ENCODE data around the gene ADH4.
"Not testable (repeated sequence)": the region's sequence is repeated elsewhere in the genome, so short reads cannot be mapped to it uniquely, and the experiment has no call there.

The ADH4 gene

GRCh38 chr4:99144070-99144469 is at the start of gene ADH4:
TSS of gene ADH4 (minus strand) at chr4:99144297. CDS start at chr4:99144222, 75 bp downstream.
- DNase-seq (ENCODE audit: low spot score), result no peak

DNA sequence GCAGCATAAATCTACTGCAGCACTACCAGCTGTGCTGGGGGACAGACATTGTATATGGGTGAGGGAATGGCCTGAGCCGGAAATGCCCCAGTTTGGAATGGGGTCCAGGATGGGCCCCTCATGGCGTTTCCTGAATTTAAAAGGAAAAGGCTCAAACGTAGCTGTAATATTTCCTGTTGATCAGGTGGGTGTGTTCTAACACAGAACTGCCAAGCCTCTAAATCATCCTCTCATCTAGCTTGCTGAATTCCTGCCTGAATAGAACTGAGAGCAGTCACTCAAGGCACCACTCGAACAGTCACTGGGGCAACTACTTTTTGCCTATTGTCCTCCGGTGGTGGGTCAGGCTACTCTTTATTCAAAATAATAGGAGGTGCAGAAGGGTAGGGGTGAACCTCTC is 46.2 kb upstream of the ADH4 start:
- no peak for DNase-seq (ENCODE audit: low spot score)

GRCh38 chr4:99189900-99190299 is 45.8 kb upstream of the ADH4 start:
- DNase-seq (ENCODE audit: low spot score), result not testable (repeated sequence)

DNA sequence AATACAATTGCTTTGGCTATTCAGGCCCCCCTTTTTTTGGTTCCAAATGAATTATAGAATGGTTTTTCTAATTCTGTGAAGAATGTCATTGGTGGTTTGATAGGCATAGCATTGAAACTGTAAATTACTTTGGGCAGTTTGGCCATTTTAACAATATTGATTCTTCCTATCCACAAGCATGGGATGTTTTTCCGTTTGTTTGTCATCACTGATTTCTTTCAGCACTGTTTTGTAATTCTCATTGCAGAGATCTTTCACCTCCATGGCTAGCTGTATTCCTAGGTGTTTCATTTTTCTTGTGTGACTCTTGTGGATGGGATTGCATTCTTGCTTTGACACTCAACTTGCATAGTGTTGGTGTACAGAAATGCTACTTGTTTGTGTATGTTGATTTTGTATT is 41.9 kb upstream of the ADH4 start:
- no peak for DNase-seq (ENCODE audit: low spot score)

DNA sequence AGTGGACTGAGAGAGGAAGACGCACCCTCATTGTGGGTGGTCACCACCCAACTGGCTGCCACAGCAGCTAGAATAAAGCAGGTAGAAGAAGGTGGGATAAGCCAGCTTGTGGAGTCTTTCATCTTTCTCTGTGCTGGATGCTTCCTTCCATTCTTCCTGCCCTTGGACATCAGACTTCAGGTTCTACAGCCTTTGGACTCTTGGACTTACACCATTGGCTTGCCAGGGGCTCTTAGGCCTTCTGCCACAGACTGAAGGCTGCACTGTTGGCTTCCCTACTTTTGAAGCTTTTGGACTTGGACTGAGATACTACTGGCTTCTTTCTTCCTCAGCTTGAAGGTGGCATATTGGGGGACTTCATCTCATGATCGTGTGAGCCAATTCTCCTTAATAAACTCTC is 41.5 kb upstream of the ADH4 start:
- no peak for DNase-seq (ENCODE audit: low spot score)

- no peak for DNase-seq (ENCODE audit: low spot score)
Measured at GRCh38 chr4:99180382-99181070, 36.4 kb upstream of the ADH4 start.

- no peak for DNase-seq (ENCODE audit: low spot score)
Measured at GRCh38 chr4:99179626-99180025, 35.5 kb upstream of the ADH4 start.

DNA sequence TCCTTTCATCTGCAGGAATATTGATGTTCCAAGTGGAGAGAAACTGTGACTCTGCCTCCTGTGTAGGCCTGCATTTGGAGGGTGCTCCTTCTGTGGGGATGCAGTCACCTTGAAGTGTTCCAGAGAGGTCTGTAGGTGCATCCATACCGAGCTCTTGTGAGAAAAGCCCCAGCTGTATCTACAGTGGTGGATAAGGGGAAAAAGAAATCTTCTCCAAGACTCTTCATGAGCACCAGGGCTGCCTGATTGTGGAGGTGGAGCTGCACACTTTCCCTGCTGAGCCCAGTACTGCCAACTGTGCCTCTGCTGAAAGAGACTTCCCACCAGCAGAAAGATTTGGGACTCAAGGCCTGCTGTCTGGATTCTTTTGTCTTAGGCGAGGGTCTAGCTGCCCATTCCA is 35.1 kb upstream of the ADH4 start:
- DNase-seq (ENCODE audit: low spot score), result no peak

DNA sequence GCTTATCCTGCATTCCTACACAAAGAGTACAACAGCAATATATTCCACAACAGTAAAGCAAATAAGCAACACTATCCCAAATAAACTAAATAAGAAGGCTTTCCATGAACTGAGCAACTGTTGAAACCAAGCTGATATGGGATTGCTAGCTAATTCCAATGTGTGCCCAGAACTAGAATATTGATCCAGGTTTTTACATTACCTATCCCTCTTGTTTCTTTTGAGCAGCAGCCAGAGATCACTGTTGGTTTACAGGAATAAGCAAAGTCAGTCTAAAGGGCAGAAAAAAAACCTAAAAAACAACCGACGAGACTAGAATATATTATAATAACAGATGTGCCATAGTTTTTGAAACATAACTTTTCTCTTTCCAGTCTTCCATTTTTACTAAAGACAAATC is 22.4 kb upstream of the ADH4 start:
- DNase-seq (ENCODE audit: low spot score), result no peak

DNA sequence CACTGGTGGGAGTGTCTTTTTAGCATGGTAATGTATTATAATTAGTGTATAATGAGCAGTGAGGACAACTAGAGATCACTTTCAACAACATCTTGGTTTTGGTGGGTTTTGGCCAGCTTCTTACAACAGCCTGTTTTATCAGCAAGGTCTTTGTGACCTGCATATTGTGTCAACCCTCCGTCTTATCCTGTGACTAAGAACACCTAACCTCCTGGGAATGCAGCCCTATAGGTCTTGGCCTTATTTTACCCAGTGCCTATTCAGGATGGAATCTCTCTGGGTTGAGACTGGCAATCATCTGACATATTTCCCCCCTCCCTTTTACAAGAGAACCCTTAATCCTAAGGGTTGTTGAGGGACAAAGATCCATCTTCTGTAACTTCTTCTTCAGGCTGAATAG is 21.9 kb upstream of the ADH4 start:
- DNase-seq (ENCODE audit: low spot score), result no peak

- no peak for DNase-seq (ENCODE audit: low spot score)
Measured at GRCh38 chr4:99161373-99162099, 17.4 kb upstream of the ADH4 start.

DNA sequence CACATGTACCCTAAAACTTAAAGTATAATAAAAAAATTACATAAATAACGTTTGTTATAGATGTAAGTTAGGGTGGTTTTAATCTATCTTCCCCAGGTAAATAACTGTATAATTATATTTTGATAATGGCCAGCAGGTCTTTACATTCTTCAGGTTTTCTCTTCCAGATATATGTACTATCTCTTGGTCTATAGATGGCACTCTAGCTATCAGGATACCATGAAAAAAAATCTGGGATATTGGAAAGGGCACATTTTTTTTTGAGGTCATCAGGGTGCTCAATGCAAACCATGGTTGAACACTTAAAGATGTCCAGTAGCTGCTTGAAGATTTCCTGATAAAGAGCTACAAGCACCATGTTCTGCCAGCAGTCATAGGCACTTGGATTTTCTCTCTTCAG is 15.6 kb upstream of the ADH4 start:
- no peak for DNase-seq (ENCODE audit: low spot score)

DNA sequence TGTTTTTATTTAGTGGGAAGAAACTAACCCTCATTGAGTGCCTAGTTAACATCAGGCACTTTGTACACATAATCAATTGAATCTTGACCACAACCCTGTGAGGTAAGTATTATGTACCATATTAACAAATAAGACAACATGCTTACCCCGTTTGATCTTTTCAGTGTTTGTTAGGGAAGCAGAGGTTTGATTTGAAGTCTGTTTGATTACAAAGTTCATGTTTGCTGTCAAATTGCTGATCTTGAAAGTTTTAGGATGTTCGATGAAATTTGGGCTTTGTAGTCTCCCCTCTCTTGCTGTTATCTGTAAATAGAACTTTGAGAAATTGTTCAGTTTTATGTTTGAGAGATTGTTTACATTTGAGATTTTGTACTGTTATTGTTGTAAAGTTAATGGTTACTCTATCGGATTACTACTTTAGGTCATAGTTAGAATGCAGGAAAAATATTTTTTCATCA is 13.4 kb upstream of the ADH4 start:
- DNase-seq (ENCODE audit: low spot score), result no peak

DNA sequence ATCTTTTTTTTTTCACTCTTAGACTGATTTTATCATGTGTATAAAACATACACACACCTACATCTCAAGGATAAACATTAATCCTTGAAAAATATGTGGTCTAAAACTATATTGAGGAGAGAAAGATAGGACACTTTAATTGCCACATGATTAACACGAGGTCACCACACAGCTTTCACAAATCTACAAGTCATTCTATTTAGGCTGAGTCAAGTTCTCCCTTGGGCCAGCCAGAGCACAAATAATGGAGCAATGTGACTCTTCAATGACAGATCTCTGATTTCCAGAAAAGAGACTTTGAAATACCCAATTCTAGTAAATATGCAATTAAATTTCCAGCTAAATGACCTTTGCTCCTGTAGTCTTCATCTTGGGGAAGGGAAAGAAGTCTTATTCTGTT is 12.9 kb upstream of the ADH4 start:
- no peak for DNase-seq (ENCODE audit: low spot score)

GRCh38 chr4:99154658-99155342 is 10.7 kb upstream of the ADH4 start:
- DNase-seq (ENCODE audit: low spot score), result no peak

- DNase-seq (ENCODE audit: low spot score), result no peak
Measured at GRCh38 chr4:99151995-99152394, 7.9 kb upstream of the ADH4 start.

GRCh38 chr4:99151452-99151851 is 7.4 kb upstream of the ADH4 start:
- no peak for DNase-seq (ENCODE audit: low spot score)

DNA sequence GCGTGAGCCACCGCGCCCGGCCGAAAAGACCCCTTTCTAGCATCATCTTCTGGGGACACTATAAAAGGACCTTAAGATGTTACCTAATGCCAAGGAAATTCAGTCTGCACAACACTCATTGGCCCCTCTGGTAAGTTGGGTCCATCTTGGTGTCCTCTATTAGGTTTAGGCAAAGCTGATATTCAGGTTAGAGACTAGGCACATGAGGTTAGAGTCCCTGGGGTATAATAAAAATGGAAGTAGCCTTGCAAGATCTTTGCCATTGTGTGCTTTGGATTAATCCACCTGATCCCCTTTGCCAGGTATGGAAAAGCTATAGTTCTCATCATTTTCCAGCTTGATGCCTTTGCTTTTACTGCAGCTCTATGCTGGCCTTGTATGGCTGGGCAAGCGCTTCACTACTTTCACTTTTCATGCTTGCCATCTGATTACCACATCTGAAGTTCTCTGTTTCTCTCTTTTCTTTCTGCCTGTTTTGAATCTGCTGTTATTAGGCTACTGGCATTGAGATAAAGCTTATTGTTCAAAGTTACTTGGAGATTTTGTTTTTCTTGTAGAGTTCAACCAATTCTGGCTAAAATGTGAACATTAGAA is 5.4 kb upstream of the ADH4 start:
- no peak for DNase-seq (ENCODE audit: low spot score)

- no peak for DNase-seq (ENCODE audit: low spot score)
Measured at GRCh38 chr4:99148550-99148949, 4.5 kb upstream of the ADH4 start.

- DNase-seq (ENCODE audit: low spot score), result no peak
Measured at GRCh38 chr4:99144587-99144986, 490 bp upstream of the ADH4 start.

GRCh38 chr4:99136329-99136728 is 7.8 kb downstream of the ADH4 start:
- no peak for DNase-seq (ENCODE audit: low spot score)

DNA sequence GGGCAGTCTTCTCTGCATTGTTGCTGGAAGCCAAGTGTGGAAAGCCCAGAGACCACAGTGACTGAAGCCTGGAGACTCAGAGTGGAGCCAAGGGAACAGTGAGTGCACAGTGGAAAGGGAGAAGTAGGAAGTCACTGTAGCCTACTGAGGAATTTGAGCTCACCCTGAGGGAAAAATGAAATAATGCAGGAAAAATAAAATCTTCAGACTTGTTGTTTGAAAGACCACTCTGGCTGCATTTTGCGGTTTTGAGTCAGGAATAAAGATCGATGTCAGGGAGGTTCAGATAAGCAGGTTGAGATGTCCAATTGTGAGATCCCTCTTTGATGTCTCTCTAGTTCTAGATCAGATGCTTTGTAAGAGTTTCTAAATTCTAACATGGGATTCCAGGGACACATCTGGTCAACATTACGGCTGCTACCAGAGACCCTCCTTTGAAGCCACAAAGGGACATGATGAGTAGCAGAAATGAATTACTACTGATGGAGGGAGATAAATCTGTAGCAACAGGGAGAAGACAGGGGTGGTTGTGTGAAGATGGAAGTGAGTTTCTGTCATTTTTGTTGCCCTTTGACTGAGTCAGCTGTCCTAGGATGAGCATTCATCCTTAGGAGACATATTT is 8.4 kb downstream of the ADH4 start:
- no peak for DNase-seq (ENCODE audit: low spot score)
